ENCODE measurements around the gene PSMC2. TPM values are rescaled to one million over a fixed set of nuclear protein-coding genes. Genes with fewer than 3 reads are reported as not detected.

Gene PSMC2
- total and polyA plus RNA-seq, 10 of the 15 experiments (the other 5 are each of a cell fraction or from before 2014, with no cell fraction given), result 117 to 347 (median 220) TPM

DNA sequence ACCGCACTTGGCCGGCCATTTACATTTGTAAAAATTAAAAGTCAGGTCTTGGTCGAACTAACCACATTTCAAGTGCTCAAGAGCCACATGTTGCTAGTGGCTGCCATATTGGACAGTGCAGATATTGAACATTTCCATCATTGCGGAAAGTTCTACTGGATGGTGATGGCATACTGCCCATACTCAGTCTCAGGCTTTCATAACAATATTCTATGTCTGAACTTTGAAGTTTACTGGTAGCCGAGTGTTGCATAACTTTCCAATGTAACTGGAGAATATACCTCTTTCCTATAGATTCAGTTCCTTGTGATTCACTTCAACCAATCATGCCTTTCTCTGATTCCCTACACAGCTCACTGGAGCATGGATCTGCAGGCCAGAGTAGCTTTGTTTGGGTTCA is 43.7 kb downstream of the PSMC2 start:
- TF ChIP-seq, protein P1, sequence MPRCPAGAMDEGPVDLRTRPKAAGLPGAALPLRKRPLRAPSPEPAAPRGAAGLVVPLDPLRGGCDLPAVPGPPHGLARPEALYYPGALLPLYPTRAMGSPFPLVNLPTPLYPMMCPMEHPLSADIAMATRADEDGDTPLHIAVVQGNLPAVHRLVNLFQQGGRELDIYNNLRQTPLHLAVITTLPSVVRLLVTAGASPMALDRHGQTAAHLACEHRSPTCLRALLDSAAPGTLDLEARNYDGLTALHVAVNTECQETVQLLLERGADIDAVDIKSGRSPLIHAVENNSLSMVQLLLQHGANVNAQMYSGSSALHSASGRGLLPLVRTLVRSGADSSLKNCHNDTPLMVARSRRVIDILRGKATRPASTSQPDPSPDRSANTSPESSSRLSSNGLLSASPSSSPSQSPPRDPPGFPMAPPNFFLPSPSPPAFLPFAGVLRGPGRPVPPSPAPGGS (IDR thresholded peaks at IDR 0.05; ENCODE audit: borderline replicate concordance, insufficient read depth, low read depth, low read length, poor library complexity, severe bottlenecking), result no peak
- TF ChIP-seq MTA2 (IDR thresholded peaks at IDR 0.05; ENCODE audit: low read depth), result no peak
- TF ChIP-seq SPI1 (IDR thresholded peaks at IDR 0.05; ENCODE audit: borderline replicate concordance, insufficient read depth, low read depth, low read length), result no peak
- no peak for TF ChIP-seq IRF5 (IDR thresholded peaks at IDR 0.05; ENCODE audit: borderline replicate concordance)
- TF ChIP-seq NFYA (IDR thresholded peaks at IDR 0.05; ENCODE audit: borderline replicate concordance, low read depth, low read length), result no peak
- TF ChIP-seq, protein P2, sequence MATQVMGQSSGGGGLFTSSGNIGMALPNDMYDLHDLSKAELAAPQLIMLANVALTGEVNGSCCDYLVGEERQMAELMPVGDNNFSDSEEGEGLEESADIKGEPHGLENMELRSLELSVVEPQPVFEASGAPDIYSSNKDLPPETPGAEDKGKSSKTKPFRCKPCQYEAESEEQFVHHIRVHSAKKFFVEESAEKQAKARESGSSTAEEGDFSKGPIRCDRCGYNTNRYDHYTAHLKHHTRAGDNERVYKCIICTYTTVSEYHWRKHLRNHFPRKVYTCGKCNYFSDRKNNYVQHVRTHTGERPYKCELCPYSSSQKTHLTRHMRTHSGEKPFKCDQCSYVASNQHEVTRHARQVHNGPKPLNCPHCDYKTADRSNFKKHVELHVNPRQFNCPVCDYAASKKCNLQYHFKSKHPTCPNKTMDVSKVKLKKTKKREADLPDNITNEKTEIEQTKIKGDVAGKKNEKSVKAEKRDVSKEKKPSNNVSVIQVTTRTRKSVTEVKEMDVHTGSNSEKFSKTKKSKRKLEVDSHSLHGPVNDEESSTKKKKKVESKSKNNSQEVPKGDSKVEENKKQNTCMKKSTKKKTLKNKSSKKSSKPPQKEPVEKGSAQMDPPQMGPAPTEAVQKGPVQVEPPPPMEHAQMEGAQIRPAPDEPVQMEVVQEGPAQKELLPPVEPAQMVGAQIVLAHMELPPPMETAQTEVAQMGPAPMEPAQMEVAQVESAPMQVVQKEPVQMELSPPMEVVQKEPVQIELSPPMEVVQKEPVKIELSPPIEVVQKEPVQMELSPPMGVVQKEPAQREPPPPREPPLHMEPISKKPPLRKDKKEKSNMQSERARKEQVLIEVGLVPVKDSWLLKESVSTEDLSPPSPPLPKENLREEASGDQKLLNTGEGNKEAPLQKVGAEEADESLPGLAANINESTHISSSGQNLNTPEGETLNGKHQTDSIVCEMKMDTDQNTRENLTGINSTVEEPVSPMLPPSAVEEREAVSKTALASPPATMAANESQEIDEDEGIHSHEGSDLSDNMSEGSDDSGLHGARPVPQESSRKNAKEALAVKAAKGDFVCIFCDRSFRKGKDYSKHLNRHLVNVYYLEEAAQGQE (IDR thresholded peaks at IDR 0.05; ENCODE audit: low read depth, low read length), result no peak
- no peak for TF ChIP-seq SMAD5 (IDR thresholded peaks at IDR 0.05; ENCODE audit: low read depth)
- TF ChIP-seq FOXK2 (IDR thresholded peaks at IDR 0.05), result no peak
- no peak for ATAC-seq
- CTCF ChIA-PET, result no interaction called here
- H2AFZ ChIP-seq (ENCODE audit: control insufficient read depth, low read depth, low read length), result no peak overlapping the region
- no peaks in the 10 kb centered on the region for H3K9me3 ChIP-seq (replicated peaks; ENCODE audit: control insufficient read depth, insufficient read depth, low read length)
- POLR2A ChIA-PET, result no interaction called here
- H3K4me1 ChIP-seq (ENCODE audit: control insufficient read depth, insufficient read depth, low read length), result no peaks in the 10 kb centered on the region
- H3K4me2 ChIP-seq (ENCODE audit: control insufficient read depth, insufficient read depth), result no peak overlapping the region
- no peak overlapping the region for H3K4me3 ChIP-seq
- no peaks in the 10 kb centered on the region for H3K27me3 ChIP-seq (replicated peaks in 1 of 2; ENCODE audit: control insufficient read depth in 2 of 2, insufficient read depth in 2 of 2, low read length in 1 of 2)
- H3K27ac ChIP-seq (ENCODE audit: control insufficient read depth, insufficient read depth), result no peak overlapping the region
- intact Hi-C loops (cut with micrococcal nuclease; ENCODE audit: unreplicated experiment), result no loop called here
- no TSS peak for BruUV-seq (replicated peaks)
- H3K9ac ChIP-seq (ENCODE audit: control insufficient read depth, insufficient read depth, low read length), result no peak overlapping the region
- FAIRE-seq, result no peak
- DNase-seq (ENCODE audit: low read depth, low spot score), result no peak
- WGBS (ENCODE audit: insufficient coverage, insufficient replicate concordance, low lambda C conversion rate, missing lambda C conversion rate), result 77% methylated on average over 5 of the region's 5 CpGs
- no peaks in the 10 kb centered on the region for H3K79me2 ChIP-seq (ENCODE audit: control insufficient read depth, insufficient read depth, low read length)
- RAD21 ChIA-PET (ENCODE audit: unreplicated experiment), result interaction anchor here (0.7 kb wide), 1 partner anchor 1121 kb away, joined by 4 read pairs; no protein-coding TSS in a partner anchor
- in situ Hi-C loops (cut with MboI), result no loop called here
- SMC1A ChIA-PET (ENCODE audit: uncharacterized antibody, unreplicated experiment), result no interaction called here
- H4K20me1 ChIP-seq (ENCODE audit: control insufficient read depth, insufficient read depth), result no peaks in the 10 kb centered on the region
- H3K36me3 ChIP-seq (ENCODE audit: control insufficient read depth in 2 of 2, insufficient read depth in 2 of 2, low read length in 1 of 2), result no peaks in the 10 kb centered on the region
